Fibroblast of lung (primary cell): ENCODE results near the gene CABCOCO1.

Experiments used
- EZH2 ChIP-seq: IDR thresholded peaks from 2 replicates; pipeline ENCODE4 v1.5.1; 2012; ENCODE audit warnings: low read length, control low read depth, mild to moderate bottlenecking; ENCODE audit errors: missing control alignments
- TF ChIP-seq, protein P1 (sequence below), 2 donors: IDR thresholded peaks in 1 of 2; conservative IDR thresholded peaks in 1 of 2; 1 replicate in 1 of 2; 2 replicates in 1 of 2; pipeline ENCODE4 v1.5.1; 2011 to 2012; ENCODE audit warnings: low read length in 2 of 2, control low read depth in 1 of 2, inconsistent platforms in 1 of 2, low read depth in 1 of 2, mild to moderate bottlenecking in 1 of 2

DNA sequence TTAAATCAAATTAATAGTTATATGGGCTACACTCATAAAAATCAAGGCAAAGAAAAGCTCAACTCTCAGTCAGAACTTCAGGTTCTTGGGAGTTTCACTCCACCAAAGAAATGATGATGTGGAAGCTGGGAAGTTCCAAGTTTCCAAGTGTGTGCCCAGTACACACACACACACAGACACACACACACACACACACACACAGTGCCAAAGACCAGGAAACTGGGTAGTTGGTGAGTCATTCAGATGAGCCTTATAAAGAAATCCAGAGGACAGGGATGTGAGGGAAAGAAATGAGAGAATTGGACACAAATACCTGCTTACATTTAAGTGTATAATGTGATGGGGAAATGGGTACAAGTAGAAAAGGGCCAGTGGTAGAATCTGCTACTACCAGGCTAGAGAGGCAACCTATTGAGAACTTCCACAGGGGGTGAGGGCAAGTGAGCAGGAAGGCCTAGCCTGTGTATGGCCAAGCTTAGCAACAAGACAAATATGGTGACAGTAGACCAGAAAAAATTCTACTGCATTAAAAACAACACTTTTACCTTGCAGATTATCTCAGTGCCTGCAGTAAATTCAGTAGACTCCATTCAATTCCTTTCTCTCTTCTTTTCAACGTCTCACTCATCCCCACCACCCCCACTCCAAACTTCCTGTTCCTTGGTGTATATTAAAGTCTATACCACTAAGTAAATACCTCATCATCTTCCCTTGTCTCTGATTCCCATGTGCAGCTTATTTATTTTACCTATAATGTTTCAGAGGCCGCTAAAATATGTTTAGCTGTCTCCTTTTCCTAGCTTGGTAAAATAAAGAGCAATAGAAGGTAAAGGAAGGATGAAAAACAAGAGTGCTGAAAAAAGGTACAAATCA is 95.0 kb downstream of the CABCOCO1 start:
- TF ChIP-seq, protein P1, sequence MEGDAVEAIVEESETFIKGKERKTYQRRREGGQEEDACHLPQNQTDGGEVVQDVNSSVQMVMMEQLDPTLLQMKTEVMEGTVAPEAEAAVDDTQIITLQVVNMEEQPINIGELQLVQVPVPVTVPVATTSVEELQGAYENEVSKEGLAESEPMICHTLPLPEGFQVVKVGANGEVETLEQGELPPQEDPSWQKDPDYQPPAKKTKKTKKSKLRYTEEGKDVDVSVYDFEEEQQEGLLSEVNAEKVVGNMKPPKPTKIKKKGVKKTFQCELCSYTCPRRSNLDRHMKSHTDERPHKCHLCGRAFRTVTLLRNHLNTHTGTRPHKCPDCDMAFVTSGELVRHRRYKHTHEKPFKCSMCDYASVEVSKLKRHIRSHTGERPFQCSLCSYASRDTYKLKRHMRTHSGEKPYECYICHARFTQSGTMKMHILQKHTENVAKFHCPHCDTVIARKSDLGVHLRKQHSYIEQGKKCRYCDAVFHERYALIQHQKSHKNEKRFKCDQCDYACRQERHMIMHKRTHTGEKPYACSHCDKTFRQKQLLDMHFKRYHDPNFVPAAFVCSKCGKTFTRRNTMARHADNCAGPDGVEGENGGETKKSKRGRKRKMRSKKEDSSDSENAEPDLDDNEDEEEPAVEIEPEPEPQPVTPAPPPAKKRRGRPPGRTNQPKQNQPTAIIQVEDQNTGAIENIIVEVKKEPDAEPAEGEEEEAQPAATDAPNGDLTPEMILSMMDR (conservative IDR thresholded peaks at IDR 0.05 in 1 of 2, IDR thresholded peaks at IDR 0.05 in 1 of 2; ENCODE audit: low read depth in 1 of 2, low read length in 2 of 2) = no peak
- no peak for TF ChIP-seq EZH2
